Peyer's patch (tissue), 4 donors: Measurements from ENCODE around the gene SCGB1A1.

ENCODE experiments used
- POLR2A ChIP-seq, 2 donors: fragments of 450-650 bp; IDR thresholded peaks; one replicate each; pipeline ENCODE4 v1.5.1; 2017; ENCODE audit warnings: antibody characterized with exemption in 2 of 2, mild to moderate bottlenecking in 2 of 2, moderate library complexity in 2 of 2
- TF ChIP-seq, protein P1 (sequence below), 6 experiments: fragments of 450-650 bp in 4 of 6; fragments of 200-600 bp in 2 of 6; sonication (generic) in 1 of 6; IDR thresholded peaks; one replicate each; pipeline ENCODE4 v1.5.1; 2017 to 2019; ENCODE audit warnings: antibody characterized with exemption in 6 of 6, mild to moderate bottlenecking in 3 of 6, moderate library complexity in 1 of 6

DNA sequence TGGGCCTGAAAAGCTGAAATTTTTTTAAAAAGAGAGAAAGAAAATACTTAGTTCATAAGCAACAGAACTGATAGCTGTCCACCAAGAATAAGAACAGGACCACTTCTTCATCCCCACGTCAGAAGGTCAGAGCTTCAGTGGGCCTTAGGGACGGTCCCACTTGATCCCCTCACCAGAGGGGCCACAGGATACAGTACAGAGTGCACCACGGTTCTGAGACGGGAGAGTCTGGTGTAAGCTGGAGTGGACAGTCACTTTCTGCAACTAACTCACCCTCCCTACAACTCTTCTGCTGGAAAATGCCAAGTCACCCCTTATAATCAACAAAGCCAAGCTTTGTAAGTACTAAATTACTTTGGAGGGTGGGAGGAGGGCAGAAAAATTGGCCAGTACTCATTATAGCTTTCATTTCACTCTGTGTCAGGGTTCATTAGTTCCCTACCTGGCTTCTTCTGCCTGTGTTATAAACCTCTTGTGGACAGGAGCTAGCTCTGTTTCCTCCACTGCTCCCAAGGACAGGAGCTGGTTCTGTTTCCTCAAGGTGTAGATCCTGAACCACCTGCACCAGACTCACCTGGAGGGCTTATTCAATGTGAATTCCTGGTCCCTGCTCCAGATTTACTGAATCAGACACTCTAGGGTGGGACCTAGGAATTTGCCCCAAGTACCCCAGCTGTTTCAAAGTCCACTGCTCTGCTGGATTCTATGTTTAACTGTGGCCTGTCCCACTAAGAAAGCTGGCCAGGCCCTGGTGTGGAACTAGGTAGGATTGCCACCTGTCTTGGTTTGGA is 39.6 kb downstream of the SCGB1A1 start:
- TF ChIP-seq, protein P1, sequence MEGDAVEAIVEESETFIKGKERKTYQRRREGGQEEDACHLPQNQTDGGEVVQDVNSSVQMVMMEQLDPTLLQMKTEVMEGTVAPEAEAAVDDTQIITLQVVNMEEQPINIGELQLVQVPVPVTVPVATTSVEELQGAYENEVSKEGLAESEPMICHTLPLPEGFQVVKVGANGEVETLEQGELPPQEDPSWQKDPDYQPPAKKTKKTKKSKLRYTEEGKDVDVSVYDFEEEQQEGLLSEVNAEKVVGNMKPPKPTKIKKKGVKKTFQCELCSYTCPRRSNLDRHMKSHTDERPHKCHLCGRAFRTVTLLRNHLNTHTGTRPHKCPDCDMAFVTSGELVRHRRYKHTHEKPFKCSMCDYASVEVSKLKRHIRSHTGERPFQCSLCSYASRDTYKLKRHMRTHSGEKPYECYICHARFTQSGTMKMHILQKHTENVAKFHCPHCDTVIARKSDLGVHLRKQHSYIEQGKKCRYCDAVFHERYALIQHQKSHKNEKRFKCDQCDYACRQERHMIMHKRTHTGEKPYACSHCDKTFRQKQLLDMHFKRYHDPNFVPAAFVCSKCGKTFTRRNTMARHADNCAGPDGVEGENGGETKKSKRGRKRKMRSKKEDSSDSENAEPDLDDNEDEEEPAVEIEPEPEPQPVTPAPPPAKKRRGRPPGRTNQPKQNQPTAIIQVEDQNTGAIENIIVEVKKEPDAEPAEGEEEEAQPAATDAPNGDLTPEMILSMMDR (IDR thresholded peaks at IDR 0.05) = no peak
- TF ChIP-seq POLR2A (IDR thresholded peaks at IDR 0.05) = no peak
